LHCN-M2 (cell line): Measurements from ENCODE around the gene FEV. TPM values are rescaled to one million over a fixed set of nuclear protein-coding genes. Genes with fewer than 3 reads are reported as not detected.

Source experiments
- DNase-seq: peaks from one replicate; pipeline ENCODE4 v3.0.0-alpha.2; 2012; ENCODE audit warnings: low read depth
- total RNA-seq: library from RNA; depleted of rRNA; stranded (reverse); fragments of >200 nt; gene quantifications from 2 replicates; pipeline ENCODE4 v1.2.3, GENCODE V29; 2014

The FEV gene
- total RNA-seq, 1 experiment from 2014 or later, result not detected

DNA sequence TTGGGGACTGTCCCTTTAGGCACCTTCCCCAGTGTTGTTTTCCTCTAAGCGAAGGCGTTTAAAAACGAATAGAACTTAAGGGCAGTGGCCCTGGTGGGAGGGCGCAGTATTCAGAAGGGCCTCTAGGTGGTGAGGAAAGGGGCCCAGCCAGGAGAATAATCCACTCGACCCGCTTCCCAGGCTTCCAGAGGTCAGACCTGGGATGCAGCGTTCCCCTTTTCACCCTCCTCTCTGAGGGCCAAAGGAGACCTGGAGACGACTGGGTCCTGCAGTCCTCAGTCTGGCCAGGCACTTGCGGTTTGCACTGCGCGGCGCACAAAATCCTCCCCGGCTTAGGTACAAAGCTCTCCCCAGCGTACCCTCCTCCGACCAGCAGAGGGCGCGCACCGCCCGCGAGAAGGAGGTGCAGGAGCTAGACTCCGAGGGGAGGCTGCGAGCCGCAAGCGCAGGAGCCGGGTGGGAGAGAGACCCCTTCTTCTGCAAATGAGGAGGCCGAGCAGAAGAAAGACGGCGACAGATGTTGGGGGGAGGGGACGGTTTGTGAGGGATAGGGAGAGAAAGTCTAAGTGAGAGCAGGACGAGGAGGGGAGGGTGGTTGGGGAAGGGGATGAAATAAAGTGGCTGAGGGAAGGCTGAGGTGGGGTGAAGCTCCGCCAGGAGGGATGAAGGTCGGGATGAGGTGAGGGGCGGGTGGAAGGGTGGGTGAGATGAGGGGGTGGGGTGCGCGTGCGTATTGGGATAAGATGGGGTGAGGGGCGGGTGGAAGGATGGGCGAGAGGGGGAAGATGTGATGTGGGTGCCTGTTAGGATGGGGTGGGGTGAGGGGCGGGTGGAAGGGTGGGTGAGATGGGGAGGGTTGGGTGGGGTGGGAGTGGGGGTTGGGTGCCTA is 4.9 kb downstream of the FEV start:
- DNase-seq, result peak; percentile 64

DNA sequence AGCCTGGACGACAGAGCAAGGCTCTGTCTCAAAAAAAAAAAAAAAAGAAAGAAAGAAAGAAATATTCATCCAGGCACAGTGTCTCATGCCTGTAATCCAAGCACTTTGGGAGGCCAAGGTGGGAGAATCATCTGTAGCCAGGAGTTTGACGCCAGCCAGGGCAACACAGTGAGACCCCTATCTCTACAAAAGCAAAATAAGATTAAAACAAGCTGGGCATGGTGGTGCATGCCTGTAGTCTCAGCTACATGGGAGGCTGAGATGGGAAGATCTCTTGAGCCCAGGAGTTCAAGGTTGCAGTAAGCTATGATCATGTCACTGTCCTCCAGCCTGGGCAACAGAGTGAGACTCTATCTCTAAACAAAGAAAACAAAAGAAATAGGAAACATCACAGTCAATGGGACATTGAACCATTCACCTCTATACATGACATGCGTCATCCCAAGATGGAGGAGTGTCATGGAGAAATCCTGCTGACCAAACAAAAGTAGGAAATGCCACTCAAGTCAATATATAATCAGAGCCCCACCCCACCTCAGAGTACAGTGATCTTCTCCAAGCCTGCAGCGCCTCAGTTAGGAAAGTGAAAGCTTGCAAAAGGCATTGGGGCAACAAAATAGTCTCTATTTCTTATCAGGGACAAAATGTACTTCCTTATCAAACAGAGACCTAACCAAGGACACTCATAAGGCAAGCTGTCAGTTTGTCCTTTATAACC is 9.8 kb downstream of the FEV start:
- DNase-seq, result no peak

DNA sequence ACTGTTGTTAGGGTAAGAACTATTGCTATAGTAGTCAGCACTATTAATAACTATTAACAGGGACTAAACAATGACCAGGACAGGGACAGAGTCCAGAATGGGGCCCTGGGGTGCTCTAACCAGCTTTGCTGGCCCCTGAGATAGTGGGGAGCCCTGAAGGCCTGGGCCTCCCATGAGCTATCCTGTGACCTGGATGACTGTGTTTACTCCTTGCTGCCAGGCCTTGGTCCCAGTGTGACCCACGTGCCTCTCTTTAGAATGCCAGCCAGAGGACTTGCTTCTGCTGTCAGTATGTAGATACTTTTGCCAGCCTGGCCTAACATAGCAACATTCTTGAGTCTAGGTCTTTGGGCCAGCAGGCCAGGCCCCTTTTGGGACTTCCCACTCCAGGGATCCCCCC is 14.1 kb downstream of the FEV start:
- DNase-seq, result no peak

DNA sequence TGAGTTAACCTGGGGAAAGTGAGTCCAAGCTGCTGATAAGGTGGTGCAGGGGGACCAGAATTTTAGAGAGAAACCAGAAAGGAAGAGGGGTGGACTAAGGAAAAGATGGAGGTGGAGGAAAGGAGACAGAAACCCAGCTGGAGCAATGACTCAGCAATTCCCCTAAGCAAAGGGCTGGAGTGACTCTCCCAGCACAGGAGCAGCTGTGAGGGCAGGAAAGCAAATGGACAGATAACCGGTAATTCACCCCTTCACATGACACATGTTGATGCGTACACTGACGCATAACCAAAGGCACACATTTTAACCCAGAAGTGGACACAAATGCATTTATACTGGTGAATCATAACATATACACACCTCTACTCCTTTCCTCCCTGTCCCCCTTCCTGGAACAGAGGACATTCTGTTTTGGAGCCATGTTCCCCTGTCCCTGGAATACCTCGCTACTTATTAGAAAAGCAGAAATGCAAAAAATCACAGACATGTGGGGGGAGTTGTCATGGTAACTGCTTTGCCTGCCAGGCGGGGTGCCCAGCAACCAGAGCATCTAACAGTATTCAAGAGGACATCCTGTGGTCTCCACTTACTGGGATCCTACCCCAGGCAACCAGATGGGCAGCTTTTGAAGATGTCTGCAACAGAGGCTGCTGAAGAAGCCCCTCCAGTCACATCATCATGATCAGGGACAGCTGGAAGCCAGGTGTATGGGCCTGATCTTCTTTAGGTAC is 20.8 kb downstream of the FEV start:
- peak; percentile 97 for DNase-seq

DNA sequence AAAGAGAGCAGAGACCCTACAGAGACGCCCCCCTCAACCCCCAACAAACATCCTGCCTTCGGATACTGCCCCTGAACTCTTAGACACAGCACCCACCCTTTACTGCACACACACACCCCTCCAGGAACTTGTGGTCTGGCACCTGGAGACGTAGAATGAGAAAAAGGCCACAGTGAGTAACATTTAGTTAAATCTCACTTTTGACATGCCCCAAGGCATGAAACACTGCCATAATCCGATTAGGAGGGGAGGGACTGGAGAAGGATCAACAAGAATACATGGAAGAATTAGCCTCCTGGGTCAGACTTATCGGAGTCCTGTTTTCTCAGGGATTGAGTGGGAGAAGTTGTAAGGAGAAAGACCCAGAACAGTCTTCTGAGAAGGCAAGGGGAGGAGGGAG is 21.4 kb downstream of the FEV start:
- no peak for DNase-seq

DNA sequence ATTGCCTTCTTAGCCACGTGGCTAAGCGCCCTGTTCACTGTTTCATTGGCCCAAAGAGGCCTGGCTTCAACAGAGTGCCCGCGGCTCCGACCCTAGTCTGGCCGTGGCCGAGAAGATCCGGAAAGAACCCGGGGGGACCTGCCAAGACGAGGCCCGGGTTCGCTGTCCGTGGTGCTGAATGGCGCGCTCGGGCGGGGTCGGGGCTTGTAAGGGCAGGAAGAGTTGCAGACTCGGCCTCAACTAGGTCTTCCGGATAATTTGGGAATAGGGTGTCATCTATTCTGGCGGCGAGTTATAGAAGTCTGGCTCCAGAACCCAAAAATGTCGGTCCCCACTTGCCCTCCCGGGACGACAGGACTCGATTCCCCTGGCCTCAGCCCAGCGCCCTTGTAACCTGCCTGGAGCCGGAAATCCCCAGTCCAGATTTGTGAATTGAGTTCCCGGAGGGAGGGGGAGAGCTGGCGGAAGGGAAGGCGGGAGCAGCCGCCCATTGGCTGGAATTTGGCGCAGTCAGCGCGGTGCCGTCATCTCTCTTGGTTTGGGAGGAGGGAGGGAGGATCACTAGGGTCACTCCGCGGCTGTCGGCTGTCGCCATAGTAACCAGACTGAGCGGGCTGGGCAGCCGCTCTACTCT is 22.0 kb downstream of the FEV start:
- peak; percentile 89 for DNase-seq

DNA sequence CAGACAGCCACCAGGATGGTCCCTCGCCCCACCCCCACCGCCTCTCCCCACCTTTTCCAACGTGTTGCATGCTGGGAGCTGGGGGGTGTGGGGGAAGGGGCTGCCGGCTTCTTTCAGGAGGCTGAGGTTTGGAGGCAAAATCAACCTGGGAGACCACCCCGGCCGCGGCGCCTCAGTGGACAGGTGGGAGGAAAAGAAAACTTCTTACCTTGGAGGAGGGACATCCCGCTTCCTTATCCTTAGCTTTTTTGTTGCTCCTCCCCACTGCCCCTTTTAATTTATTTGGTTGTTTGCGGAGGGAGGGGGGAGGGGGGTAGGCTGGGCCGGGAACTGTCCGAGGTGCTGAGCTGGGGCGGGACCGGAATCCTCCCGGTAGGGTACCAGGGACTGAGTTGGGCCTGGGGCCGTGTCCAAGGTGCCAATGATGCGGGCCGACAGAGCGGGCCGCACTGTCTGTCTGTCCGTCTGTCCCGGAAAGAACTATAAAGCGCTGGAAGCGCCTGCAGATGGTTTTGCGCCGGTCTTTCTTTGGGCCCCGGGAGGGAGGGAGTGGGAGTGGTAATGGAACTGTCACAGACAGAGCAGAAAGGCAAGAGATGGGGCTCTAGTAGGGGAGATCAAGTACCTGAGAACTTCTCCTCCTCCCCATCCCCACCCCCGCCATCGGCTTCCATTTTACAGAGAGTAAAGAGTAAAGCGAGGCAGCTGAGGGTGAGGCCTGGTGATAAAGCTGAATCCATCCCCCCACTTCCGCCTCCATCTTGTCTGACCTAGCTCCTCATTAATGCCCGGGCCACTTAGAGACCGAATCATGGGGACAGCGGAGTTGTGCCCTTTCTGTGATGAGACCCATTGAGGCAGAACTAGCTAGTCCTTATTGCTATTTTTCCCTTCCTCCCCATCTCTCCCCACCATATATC is 23.1 kb downstream of the FEV start:
- DNase-seq, result no peak

DNA sequence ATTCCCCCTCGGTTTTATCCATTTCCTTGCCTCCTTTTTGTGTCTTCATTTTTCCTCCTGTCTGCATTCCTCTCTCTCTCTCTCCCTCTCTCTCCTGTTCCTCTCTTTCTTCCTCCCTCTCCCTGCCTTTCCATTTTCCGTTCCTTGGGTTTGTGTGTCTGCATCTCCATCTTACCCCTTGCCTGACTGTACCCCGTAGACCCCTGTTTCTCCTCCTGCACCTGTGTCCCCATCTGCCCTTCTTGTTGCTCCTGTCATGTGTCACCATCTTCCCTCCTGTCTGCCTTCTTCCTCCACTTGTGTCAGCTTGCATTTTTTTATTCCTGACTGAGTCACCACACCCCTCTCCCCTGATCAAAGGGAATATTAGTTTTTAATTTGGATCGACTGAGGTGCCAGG is 23.8 kb downstream of the FEV start:
- no peak for DNase-seq

DNA sequence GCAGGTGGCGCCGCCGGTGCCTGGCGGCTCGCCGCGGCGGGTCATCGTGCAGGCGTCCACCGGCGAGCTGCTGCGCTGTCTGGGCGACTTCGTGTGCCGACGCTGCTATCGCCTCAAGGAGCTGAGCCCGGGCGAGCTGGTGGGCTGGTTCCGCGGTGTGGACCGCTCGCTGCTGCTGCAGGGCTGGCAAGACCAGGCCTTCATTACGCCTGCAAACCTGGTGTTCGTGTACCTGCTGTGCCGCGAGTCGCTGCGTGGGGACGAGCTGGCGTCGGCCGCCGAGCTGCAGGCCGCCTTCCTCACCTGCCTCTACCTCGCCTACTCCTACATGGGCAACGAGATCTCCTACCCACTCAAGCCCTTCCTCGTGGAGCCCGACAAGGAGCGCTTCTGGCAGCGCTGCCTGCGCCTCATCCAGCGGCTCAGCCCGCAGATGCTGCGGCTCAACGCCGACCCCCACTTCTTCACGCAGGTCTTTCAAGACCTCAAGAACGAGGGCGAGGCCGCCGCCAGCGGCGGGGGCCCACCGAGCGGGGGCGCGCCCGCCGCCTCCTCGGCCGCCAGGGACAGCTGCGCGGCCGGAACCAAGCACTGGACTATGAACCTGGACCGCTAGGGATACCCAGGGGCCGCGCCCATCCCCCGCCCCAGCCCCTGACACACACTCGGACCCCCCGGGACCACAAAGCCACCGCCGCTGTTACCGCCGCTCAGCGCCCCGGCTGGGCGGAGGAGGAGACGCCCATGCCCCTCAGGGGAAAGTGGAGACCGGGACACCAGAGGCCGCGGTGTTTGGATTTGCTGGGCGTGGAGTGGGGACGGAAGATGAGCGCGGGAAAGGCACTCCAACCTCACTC is 24.4 kb downstream of the FEV start:
- DNase-seq, result no peak

DNA sequence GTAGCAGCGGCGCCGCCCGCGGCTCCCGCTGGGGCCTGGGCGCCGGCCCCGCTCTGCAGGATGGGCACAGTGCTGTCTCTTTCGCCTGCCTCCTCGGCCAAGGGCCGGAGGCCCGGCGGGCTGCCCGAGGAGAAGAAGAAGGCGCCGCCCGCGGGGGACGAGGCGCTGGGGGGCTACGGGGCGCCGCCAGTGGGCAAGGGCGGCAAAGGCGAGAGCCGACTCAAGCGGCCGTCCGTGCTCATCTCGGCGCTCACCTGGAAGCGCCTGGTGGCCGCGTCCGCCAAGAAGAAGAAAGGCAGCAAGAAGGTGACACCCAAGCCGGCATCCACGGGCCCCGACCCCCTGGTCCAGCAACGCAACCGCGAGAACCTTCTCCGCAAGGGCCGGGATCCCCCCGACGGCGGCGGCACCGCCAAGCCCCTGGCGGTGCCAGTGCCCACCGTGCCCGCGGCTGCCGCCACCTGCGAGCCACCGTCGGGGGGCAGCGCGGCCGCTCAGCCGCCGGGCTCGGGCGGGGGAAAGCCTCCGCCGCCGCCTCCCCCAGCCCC is 25.1 kb downstream of the FEV start:
- DNase-seq, result no peak

DNA sequence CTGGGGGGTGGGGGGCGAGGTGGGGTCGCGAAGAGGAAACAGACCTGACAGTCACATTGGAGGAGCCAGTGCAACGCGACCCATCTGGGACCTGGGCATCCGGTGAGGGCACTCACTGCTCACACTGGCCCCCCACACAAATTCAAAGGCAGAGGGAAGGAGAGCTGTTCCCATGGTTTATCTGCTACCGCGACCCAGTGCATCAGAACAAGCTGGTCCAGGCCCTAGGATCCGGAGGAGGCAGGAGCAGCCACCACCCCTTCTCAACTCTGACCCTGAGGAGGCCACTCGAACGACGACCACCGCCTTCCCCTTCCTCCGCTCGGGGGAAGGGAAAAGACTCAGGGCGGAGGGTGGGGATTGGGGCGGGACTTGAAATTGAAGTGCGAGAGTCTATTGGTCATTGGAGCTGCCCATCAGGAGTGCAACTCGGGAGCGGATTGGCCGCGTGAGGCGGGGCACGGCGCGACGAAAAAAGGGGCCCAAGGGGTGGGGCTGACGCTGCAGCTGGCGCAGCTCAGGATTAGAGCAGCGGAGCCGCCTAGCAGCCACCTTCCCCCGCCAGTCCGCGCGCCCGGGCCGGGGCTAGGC is 25.7 kb downstream of the FEV start, which contains the start of gene CDK5R2:
Gene CDK5R2 (plus strand): TSS at position 526 of the 591 bp plus-strand sequence. CDS start 155 bp downstream, outside the sequence.
- peak; percentile 79 for DNase-seq

DNA sequence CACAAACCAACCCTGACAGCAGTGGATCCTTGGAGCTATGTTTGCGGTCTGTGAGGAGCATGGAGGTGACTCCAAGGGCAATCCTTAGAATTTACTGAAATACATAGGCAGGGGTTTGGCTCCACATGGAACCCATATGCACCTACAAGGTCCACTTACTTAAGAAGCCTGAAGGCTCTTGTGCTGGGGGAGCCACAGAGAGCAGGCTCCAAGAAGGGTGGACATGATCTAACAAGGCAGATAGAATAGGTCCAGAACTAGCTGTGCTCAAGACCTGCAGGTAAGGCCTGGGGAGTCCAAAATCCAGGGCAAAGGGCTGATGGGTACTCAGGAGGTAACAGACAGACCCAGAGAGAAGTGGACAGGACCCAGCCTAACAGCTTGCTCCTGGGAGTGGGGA is 26.7 kb downstream of the FEV start:
- no peak for DNase-seq

DNA sequence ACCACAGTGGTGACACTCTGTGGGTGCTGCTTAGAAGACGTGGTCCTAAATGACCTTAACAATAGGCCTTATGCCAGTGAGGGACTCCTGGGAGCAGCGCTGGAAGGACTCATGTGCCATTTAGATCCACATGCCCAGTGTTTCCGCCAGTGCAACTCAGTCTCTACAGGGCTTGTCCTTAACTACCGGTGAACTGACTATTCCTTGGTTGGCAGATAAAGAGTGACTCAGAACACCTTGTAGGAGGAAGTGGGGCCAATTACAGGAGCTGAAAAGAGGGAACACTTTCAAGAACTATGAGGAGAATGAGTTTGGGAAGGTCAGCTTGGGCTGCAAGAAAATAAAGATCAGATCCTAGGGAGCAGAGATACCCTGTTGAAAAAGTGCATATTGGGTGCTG is 27.3 kb downstream of the FEV start:
- no peak for DNase-seq

DNA sequence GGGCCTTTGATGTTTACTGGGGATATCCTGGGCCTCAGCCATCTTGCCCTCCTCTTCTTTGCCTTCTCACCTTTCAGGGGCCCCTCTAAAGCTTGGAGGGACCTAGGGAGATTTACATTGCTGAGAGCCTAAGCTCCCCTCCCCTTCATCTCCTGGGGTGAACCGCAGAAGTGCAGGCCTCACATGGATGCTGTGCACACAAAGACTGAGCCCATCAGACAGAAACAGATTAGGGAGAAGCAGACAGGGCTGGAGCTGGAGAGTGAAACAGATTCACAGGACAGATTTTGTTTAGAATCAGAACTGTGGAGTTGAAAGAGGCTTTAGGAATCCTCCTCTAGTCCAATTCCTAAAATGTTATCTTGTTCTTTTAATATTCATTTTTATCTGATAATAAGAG is 28.9 kb downstream of the FEV start:
- DNase-seq, result no peak

DNA sequence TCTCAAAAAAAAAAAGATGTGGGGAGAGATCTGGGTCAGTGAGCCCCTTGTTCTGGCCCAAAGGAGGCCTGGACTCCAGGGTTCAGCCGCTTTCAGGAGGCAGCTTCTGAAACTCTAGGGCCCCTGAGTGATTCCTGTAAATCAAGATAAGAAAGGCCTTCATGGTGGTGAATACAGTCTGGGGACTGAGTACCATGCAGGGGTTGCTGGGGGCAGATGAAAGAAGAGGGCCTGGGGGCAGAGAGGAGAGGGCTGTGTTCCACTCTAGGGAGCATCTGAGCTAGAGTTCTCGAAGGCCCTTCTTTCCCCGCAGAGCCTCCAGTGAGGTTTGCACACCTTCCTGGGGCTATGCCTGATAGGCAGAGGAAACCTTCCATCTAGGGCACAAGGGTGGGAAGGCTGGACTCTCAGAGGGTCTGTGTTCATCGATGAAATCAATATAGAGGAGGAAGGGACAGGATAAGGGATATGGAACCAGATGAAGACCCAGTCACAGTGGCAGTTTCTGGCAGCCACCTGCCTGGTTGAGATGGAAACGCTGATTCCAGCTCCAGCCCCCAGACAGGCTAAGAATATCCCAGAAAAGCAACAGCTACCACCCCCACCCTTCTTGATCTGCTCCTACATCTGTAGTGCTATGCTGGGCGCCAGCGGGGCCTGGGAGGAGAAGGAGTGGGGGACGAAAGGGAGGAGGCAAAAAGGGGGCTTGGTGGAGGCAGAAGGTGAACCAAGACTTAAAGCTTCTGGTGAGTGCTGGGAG is 30.3 kb downstream of the FEV start:
- no peak for DNase-seq

DNA sequence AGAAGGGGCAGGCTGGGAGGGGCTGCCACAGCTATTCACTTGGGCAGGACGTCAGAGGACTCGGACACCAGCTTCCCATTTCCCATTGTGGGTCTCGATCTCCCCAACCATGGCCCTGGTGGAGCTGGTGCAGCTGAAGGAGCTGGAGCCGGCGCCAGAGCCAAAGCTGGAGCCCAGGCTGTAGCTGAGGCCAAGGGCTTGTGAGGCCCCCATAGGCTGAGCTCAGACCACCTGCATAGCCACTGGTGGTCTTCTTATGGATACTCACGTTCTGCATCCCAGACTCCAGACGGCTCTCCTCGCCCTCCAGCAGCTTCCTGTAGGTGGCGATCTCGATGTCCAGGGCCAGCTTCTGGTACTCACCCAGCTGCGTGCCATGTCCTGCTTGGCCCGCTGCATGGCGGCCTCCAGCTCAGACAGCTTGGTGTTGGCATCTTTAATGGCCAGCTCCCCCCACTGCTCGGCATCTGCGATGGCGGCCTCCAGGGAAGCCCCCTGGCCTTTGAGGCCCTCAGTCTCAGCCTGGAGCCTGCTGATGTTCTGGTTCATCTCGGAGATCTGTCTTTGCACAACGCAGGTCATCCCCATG is 31.5 kb downstream of the FEV start:
- no peak for DNase-seq

DNA sequence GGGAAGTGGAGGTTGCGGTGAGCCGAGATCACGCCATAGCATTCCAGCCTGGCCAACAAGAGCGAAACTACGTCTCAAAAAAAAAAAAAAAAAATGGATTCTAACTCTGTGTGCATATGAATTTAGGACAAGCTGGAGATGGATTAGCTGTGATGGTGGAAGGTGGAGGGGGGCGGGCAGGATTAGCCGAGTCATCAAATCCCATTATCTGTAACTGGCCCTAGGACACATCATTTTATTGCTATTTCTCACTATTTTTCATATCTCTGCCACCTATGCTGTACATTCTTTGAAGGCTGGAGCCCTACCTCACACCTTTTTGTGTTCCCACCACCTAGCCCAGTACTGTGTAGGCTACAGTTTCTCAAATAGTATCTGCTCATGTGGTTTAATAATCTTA is 32.8 kb downstream of the FEV start:
- no peak for DNase-seq

DNA sequence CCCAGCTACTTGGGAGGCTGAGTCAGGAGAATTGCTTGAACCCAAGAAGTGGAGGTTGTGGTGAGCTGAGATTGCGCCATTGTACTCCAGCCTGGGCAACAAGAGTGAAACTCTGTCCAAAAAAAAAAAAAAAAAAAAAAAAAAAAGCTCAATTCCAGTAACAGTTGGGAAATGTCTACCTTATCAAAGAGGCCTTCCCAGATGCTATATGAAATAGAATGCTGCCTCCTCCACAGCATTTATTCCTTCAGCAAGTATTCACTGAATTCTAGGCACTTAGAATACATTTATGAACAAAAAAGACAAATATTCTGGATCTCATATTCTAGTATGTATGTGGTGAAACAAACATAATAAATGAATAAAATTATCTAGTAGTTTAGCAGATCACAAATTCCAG is 38.4 kb downstream of the FEV start:
- no peak for DNase-seq
